NCI-H1417 (cell line): ENCODE data around the gene KIFC3.
"Not testable (repeated sequence)": the region's sequence is repeated elsewhere in the genome, so short reads cannot be mapped to it uniquely, and the experiment has no call there.

Experiments
- DNase-seq, 3 experiments: peaks; one replicate each; lab custom pipeline; 2025; lab: John Stamatoyannopoulos, UW

The KIFC3 gene

GRCh38 chr16:57739756-57740422, 62.4 kb downstream of the KIFC3 start:
- no peak for DNase-seq

GRCh38 chr16:57738844-57739243, 63.4 kb downstream of the KIFC3 start:
- DNase-seq: no peak

GRCh38 chr16:57736419-57737351, 65.6 kb downstream of the KIFC3 start:
- peak in 2 of 3 experiments; percentile 60 to 77 for DNase-seq

- DNase-seq: peak in 2 of 3 experiments; percentile 68 to 70
Observed at GRCh38 chr16:57735755-57736418, 66.4 kb downstream of the KIFC3 start, which contains the start of gene KATNB1. Gene KATNB1 (plus strand): TSS chr16:57735770. CDS start chr16:57737244, 1,474 bp downstream.

- DNase-seq: peak; percentile 99 to 100 (median 99)
Observed at GRCh38 chr16:57734925-57735754, 67.2 kb downstream of the KIFC3 start.

GRCh38 chr16:57734308-57734924, 67.9 kb downstream of the KIFC3 start:
- DNase-seq: no peak

GRCh38 chr16:57732714-57733113, 69.6 kb downstream of the KIFC3 start:
- no peak for DNase-seq

GRCh38 chr16:57732037-57732436, 70.3 kb downstream of the KIFC3 start:
- no peak for DNase-seq

GRCh38 chr16:57730771-57731730, 71.2 kb downstream of the KIFC3 start:
- DNase-seq: no peak

- not testable (repeated sequence) for DNase-seq
Observed at GRCh38 chr16:57729852-57730251, 72.4 kb downstream of the KIFC3 start.

- no peak for DNase-seq
Observed at GRCh38 chr16:57729182-57729484, 73.2 kb downstream of the KIFC3 start.

- no peak for DNase-seq
Observed at GRCh38 chr16:57728336-57729181, 73.7 kb downstream of the KIFC3 start.

- no peak for DNase-seq
Observed at GRCh38 chr16:57727610-57728009, 74.7 kb downstream of the KIFC3 start.

- no peak for DNase-seq
Observed at GRCh38 chr16:57726433-57726947, 75.8 kb downstream of the KIFC3 start.

- no peak for DNase-seq
Observed at GRCh38 chr16:57725976-57726375, 76.3 kb downstream of the KIFC3 start.

- DNase-seq: peak in 1 of 3 experiments; percentile 15
Observed at GRCh38 chr16:57725554-57725953, 76.7 kb downstream of the KIFC3 start.

- DNase-seq: no peak
Observed at GRCh38 chr16:57725151-57725550, 77.1 kb downstream of the KIFC3 start.

GRCh38 chr16:57724531-57724930, 77.8 kb downstream of the KIFC3 start:
- no peak for DNase-seq

- no peak for DNase-seq
Observed at GRCh38 chr16:57723170-57723569, 79.1 kb downstream of the KIFC3 start.
